H1 (cell line): ENCODE measurements around the gene RPTOR. TPM values are rescaled to one million over a fixed set of nuclear protein-coding genes. Genes with fewer than 3 reads are reported as not detected.

Source experiments
- ATF2 ChIP-seq: IDR thresholded peaks from 2 replicates; pipeline ENCODE4 v1.6.1; 2012; ENCODE audit warnings: low read length, inconsistent platforms
- CTBP2 ChIP-seq: IDR thresholded peaks from 2 replicates; pipeline ENCODE4 v1.7.0; 2011; ENCODE audit warnings: borderline replicate concordance, mild to moderate bottlenecking, moderate library complexity, mixed read lengths, low read length; ENCODE audit not compliant: insufficient read depth, insufficient read length
- SAP30 ChIP-seq: fragments of 300-600 bp; sonication (generic); IDR thresholded peaks from 2 replicates; pipeline ENCODE4 v1.7.1; 2012; ENCODE audit warnings: low read length, moderate library complexity, mild to moderate bottlenecking, inconsistent platforms; ENCODE audit not compliant: insufficient read depth, insufficient replicate concordance
- SP4 ChIP-seq: IDR thresholded peaks from 2 replicates; pipeline ENCODE4 v1.6.1; 2012; ENCODE audit warnings: low read length, inconsistent platforms
- polyA plus RNA-seq, 7 experiments: library from polyadenylated mRNA; depleted of rRNA in 3 of 7; stranded (reverse) in 5 of 7; unstranded in 2 of 7; fragments of >200 nt in 5 of 7; fragments of 200-250 nt in 2 of 7; gene quantifications; 1 replicate in 5 of 7; 2 replicates in 1 of 7; 4 replicates in 1 of 7; pipeline versions ENCODE4 v1.2.1 to v1.2.3, GENCODE V29; 2011 to 2013; ENCODE audit warnings: missing spikeins in 2 of 7, mixed read lengths in 2 of 7
- total RNA-seq: library from RNA; stranded (reverse); fragmentation: NEBNext Ultra II Directional; extraction: Animal tissue kit (Norgen Biotek cat#: 25700); gene quantifications from 2 replicates; pipeline ENCODE4 v1.2.1, GENCODE V29; 2021

The RPTOR gene
- total and polyA plus RNA-seq, 2 of the 8 experiments (the other 6 are each of a cell fraction or from before 2014, with no cell fraction given) = 6.9 to 28.7 TPM

GRCh38 chr17:80850109-80850508 lies 305.5 kb downstream of the RPTOR start (continued):
- TF ChIP-seq ATF2 (no peak), CTBP2 (no peak), SP4 (no peak), SAP30 (no peak)
